ENCODE results near the gene NUTM2F. TPM values are rescaled to one million over a fixed set of nuclear protein-coding genes. Genes with fewer than 3 reads are reported as not detected.

Gene NUTM2F
- total RNA-seq, 2 donors from 2014 or later = not detected

DNA sequence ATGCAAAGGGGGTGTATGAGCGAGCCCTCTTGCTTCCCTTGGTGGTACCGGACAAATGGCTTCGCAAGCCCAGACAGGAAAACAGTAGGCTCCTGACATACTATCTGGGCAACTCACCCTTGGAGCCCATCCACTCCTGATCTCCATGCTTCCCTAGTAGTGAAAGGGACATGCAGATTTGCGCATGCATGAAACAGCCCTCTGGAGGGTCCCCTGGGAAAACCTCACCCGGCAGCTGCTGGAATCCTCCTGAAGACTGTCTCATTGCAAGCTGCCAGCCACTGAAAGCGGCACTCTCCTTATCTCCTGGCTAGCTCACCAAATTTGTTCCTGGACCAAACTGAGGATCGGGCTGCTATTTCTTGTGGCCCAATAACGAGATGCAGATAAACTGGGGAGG, 59.2 kb downstream of the NUTM2F start:
- H3K27ac ChIP-seq = no peak overlapping the region

More for the DNA sequence above, 59.2 kb downstream of the NUTM2F start:
- no peaks in the 10 kb centered on the region for H3K27me3 ChIP-seq
- no peak overlapping the region for H3K4me3 ChIP-seq
- TF ChIP-seq, protein P1, sequence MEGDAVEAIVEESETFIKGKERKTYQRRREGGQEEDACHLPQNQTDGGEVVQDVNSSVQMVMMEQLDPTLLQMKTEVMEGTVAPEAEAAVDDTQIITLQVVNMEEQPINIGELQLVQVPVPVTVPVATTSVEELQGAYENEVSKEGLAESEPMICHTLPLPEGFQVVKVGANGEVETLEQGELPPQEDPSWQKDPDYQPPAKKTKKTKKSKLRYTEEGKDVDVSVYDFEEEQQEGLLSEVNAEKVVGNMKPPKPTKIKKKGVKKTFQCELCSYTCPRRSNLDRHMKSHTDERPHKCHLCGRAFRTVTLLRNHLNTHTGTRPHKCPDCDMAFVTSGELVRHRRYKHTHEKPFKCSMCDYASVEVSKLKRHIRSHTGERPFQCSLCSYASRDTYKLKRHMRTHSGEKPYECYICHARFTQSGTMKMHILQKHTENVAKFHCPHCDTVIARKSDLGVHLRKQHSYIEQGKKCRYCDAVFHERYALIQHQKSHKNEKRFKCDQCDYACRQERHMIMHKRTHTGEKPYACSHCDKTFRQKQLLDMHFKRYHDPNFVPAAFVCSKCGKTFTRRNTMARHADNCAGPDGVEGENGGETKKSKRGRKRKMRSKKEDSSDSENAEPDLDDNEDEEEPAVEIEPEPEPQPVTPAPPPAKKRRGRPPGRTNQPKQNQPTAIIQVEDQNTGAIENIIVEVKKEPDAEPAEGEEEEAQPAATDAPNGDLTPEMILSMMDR (IDR thresholded peaks at IDR 0.05) = no peak
- peaks cover 0 to 9% of the 10 kb centered on the region in 2 donors for H3K4me1 ChIP-seq
- DNase-seq (ENCODE audit: low spot score) = no peak
- H3K9me3 ChIP-seq = no peaks in the 10 kb centered on the region
- H3K36me3 ChIP-seq = no peaks in the 10 kb centered on the region

Other genes starting within 250 kb of the NUTM2F start
- gene PTPDC1, start 244.2 kb downstream of the NUTM2F start, total RNA-seq = 10 to 100 TPM in 1 of 2 donors, 1 to 10 TPM in 1; 9.6 to 10.2 TPM
- gene ZNF169, start 69.3 kb downstream of the NUTM2F start, total RNA-seq = 1 to 10 TPM; 1.8 to 6.5 TPM
- gene PCAT7, start 226.4 kb upstream of the NUTM2F start, total RNA-seq = not detected